Panc1 (cell line): Measurements from ENCODE around the gene SCCPDH. TPM values are rescaled to one million over a fixed set of nuclear protein-coding genes. Genes with fewer than 3 reads are reported as not detected.

Experiments used
- ATAC-seq: fragments of 200-7000 bp; cut with Tn5 transposase; 2 replicates; pipeline ENCODE4 v1.9.1; 2020; ENCODE audit warnings: mild to moderate bottlenecking, moderate library complexity
- BruUV-seq: library from RNA; stranded (reverse); fragments of 400-500 nt; replicated peaks from 2 replicates; lab custom pipeline; 2021; lab: Mats Ljungman, UMichigan
- CTCF ChIA-PET: fragments of 300-600 bp; sonication (Branson Sonifier 250); formaldehyde crosslinking; loops from one replicate; lab custom pipeline; 2022; ENCODE audit warnings: antibody characterized with exemption; lab: Charles Lee
- POLR2A ChIA-PET: fragments of 300-600 bp; sonication (Branson Sonifier 250); formaldehyde crosslinking; loops from one replicate; lab custom pipeline; 2022; ENCODE audit warnings: antibody characterized with exemption; lab: Charles Lee
- DNase-seq: peaks from one replicate; pipeline ENCODE4 v3.0.0-alpha.2; 2010; ENCODE audit warnings: low read depth, low spot score
- H3K27ac ChIP-seq: 2 replicates; pipeline ENCODE4 v1.5.1; 2011; ENCODE audit warnings: mild to moderate bottlenecking, low read length, inconsistent platforms
- H3K27me3 ChIP-seq: fragments of 200-500 bp; sonication (Bioruptor generic); 2 replicates; pipeline ENCODE4 v1.6.0; 2014; ENCODE audit warnings: low read length, inconsistent platforms; ENCODE audit not compliant: control insufficient read depth, insufficient read depth
- H3K36me3 ChIP-seq: fragments of 200-500 bp; sonication (Bioruptor generic); 2 replicates; pipeline ENCODE4 v1.5.1; 2014; ENCODE audit warnings: inconsistent platforms, mild to moderate bottlenecking, low read length, moderate library complexity; ENCODE audit not compliant: control insufficient read depth, insufficient read depth
- H3K4me1 ChIP-seq: 2 replicates; pipeline ENCODE4 v1.5.1; 2011; ENCODE audit warnings: inconsistent platforms, mild to moderate bottlenecking, low read length, moderate library complexity; ENCODE audit not compliant: control insufficient read depth, insufficient read depth
- H3K4me3 ChIP-seq, 2 experiments: 2 replicates each; pipeline ENCODE4 v1.5.1; 2011 to 2012; ENCODE audit warnings: low read depth in 2 of 2, low read length in 2 of 2, mild to moderate bottlenecking in 2 of 2, inconsistent platforms in 1 of 2, moderate library complexity in 1 of 2
- H3K9me3 ChIP-seq: fragments of 200-500 bp; sonication (Bioruptor generic); 2 replicates; pipeline ENCODE4 v1.5.1; 2014; ENCODE audit warnings: low read depth, mild to moderate bottlenecking, inconsistent platforms, low read length, moderate library complexity; ENCODE audit not compliant: control insufficient read depth, insufficient read depth
- POLR2AphosphoS5 ChIP-seq: IDR thresholded peaks from 2 replicates; pipeline ENCODE4 v1.6.1; 2012; ENCODE audit warnings: mild to moderate bottlenecking, low read depth, low read length, moderate library complexity
- SIN3A ChIP-seq: IDR thresholded peaks from 2 replicates; pipeline ENCODE4 v1.6.1; 2012; ENCODE audit warnings: low read depth, mild to moderate bottlenecking, low read length, moderate library complexity, borderline replicate concordance; ENCODE audit not compliant: insufficient read depth
- TCF7L2 ChIP-seq: IDR thresholded peaks from 2 replicates; pipeline ENCODE4 v1.6.1; 2011; ENCODE audit warnings: mild to moderate bottlenecking, low read depth, low read length, inconsistent platforms
- in situ Hi-C: cut with HindIII; loops from 2 replicates; pipeline ENCODE4 v1.10.0; 2016; ENCODE audit warnings: low sequenced_read_pairs, low pct_unique_long_range_greater_than_20kb
- intact Hi-C: fragments of 100-400 bp; cut with micrococcal nuclease; formaldehyde crosslinking; loops from one replicate; pipeline ENCODE4 v1.10.0; 2022; ENCODE audit not compliant: unreplicated experiment
- total RNA-seq: library from RNA; stranded (reverse); gene quantifications from one replicate; pipeline ENCODE4 v1.2.1, GENCODE V29; 2021; ENCODE audit not compliant: unreplicated experiment
- TF ChIP-seq, protein P1 (sequence below), 2 experiments: IDR thresholded peaks; 2 replicates each; pipeline ENCODE4 v1.6.1; 2011 to 2012; ENCODE audit warnings: low read depth in 2 of 2, control low read depth in 1 of 2, low read length in 1 of 2, mild to moderate bottlenecking in 1 of 2, moderate library complexity in 1 of 2; ENCODE audit not compliant: insufficient read depth in 1 of 2
- TF ChIP-seq, protein P2 (sequence below): fragments of 450-650 bp; IDR thresholded peaks from 2 replicates; pipeline ENCODE4 v1.5.1; 2017; ENCODE audit warnings: mild to moderate bottlenecking

The SCCPDH gene
- total RNA-seq, 1 experiment from 2014 or later = 40.2 TPM

DNA sequence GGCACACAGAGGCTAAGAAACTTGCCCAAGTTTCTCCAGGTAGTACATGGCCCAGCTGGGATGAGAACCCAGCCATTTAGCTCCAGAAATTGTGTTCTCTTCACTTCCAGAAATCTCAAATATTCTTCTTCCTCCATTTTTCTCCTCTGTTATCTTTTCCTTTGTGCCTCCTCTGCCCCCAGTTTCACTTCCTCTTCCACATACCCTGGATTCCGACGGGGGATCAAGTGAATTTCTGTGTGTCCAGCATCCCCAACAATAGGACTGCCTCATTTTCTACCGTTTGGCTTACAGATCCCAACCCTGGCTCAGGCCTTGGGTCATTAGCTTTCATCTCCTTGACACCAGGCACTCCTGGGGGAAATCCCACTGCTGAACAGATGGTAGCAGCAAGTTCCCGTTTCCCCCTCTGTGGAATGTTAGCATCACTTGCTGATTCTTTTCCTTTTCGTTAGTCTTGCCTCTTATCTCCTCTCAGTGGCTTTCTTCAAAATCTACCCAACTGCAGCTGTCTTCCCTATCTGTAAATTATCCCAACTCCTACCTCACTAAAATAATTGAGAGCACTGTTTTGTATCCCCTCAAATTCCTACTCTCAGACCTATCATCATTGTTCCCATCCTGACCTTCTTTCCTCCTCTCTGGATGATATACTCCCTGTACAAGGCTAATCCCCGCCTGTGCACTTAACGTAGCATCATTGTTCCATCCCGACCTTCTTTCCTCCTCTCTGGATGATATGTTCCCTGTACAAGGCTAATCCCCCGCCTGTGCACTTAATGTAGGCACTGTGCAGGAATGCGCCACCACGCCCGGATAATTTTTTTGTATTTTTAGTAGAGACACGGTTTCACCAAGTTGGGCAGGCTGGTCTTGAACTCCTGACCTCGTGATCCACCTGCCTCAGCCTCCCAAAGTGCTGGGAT, 36.5 kb downstream of the SCCPDH start:
- no peaks in the 10 kb centered on the region for H3K4me1 ChIP-seq
- no peak for DNase-seq
- H3K4me3 ChIP-seq = no peak overlapping the region
- in situ Hi-C loops = no loop called here
- POLR2A ChIA-PET = interaction anchor here (0.5 kb wide), 1 partner anchor 11 kb away, joined by 17 read pairs; no protein-coding TSS in a partner anchor
- intact Hi-C loops = no loop called here
- CTCF ChIA-PET = no interaction called here
- no TSS peak for BruUV-seq
- TF ChIP-seq, protein P1, sequence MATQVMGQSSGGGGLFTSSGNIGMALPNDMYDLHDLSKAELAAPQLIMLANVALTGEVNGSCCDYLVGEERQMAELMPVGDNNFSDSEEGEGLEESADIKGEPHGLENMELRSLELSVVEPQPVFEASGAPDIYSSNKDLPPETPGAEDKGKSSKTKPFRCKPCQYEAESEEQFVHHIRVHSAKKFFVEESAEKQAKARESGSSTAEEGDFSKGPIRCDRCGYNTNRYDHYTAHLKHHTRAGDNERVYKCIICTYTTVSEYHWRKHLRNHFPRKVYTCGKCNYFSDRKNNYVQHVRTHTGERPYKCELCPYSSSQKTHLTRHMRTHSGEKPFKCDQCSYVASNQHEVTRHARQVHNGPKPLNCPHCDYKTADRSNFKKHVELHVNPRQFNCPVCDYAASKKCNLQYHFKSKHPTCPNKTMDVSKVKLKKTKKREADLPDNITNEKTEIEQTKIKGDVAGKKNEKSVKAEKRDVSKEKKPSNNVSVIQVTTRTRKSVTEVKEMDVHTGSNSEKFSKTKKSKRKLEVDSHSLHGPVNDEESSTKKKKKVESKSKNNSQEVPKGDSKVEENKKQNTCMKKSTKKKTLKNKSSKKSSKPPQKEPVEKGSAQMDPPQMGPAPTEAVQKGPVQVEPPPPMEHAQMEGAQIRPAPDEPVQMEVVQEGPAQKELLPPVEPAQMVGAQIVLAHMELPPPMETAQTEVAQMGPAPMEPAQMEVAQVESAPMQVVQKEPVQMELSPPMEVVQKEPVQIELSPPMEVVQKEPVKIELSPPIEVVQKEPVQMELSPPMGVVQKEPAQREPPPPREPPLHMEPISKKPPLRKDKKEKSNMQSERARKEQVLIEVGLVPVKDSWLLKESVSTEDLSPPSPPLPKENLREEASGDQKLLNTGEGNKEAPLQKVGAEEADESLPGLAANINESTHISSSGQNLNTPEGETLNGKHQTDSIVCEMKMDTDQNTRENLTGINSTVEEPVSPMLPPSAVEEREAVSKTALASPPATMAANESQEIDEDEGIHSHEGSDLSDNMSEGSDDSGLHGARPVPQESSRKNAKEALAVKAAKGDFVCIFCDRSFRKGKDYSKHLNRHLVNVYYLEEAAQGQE (IDR thresholded peaks at IDR 0.05; ENCODE audit: insufficient read depth in 1 of 2, low read depth in 2 of 2, low read length in 1 of 2) = no peak
- TF ChIP-seq, protein P2, sequence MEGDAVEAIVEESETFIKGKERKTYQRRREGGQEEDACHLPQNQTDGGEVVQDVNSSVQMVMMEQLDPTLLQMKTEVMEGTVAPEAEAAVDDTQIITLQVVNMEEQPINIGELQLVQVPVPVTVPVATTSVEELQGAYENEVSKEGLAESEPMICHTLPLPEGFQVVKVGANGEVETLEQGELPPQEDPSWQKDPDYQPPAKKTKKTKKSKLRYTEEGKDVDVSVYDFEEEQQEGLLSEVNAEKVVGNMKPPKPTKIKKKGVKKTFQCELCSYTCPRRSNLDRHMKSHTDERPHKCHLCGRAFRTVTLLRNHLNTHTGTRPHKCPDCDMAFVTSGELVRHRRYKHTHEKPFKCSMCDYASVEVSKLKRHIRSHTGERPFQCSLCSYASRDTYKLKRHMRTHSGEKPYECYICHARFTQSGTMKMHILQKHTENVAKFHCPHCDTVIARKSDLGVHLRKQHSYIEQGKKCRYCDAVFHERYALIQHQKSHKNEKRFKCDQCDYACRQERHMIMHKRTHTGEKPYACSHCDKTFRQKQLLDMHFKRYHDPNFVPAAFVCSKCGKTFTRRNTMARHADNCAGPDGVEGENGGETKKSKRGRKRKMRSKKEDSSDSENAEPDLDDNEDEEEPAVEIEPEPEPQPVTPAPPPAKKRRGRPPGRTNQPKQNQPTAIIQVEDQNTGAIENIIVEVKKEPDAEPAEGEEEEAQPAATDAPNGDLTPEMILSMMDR = no peak
- TF ChIP-seq POLR2AphosphoS5 (no peak), SIN3A (no peak), TCF7L2 (no peak)
- H3K27ac ChIP-seq = no peak overlapping the region
- peaks cover 9% of the 10 kb centered on the region for H3K36me3 ChIP-seq
- no peaks in the 10 kb centered on the region for H3K9me3 ChIP-seq
- no peak for ATAC-seq
- no peaks in the 10 kb centered on the region for H3K27me3 ChIP-seq

DNA sequence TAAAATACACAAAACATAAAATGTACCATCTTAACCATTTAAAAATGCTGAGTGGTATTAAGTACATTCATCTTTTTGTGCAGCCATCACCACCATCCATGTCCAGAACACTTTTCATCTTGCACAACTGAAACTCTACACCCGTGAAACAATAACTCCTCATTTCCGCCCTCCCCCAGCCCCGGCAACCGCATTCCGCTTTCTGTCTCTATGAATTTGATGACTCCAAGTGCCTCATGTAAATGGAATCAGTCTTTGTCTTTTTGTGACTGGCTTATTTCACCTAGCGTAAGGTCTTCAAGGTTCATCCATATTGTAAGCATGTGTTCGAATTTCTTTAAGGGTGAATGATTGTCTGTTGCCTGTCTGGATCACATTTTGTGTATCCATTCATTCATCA, 37.2 kb downstream of the SCCPDH start:
- in situ Hi-C loops = no loop called here
- no peak overlapping the region for H3K27ac ChIP-seq
- no peak overlapping the region for H3K4me3 ChIP-seq
- ATAC-seq = no peak
- no peaks in the 10 kb centered on the region for H3K27me3 ChIP-seq
- no peaks in the 10 kb centered on the region for H3K4me1 ChIP-seq
- ChIA-PET CTCF (no interaction called here), POLR2A (no interaction called here)
- TF ChIP-seq, protein P2 = no peak
- no peak for TF ChIP-seq POLR2AphosphoS5
- peaks cover 9% of the 10 kb centered on the region for H3K36me3 ChIP-seq
- no peaks in the 10 kb centered on the region for H3K9me3 ChIP-seq
- intact Hi-C loops = no loop called here
- no peak for DNase-seq
- BruUV-seq = no TSS peak
